CD14-positive monocyte (primary cell): ENCODE measurements around the gene SMIM29. TPM values are rescaled to one million over a fixed set of nuclear protein-coding genes. Genes with fewer than 3 reads are reported as not detected.

Experiments
- DNase-seq, 3 donors: peaks; one replicate each; pipeline ENCODE4 v3.0.0-alpha.2; 2011 to 2022
- H2AFZ ChIP-seq: 2 replicates; pipeline ENCODE4 v1.6.0; 2012; ENCODE audit warnings: mild to moderate bottlenecking, low read depth, low read length, inconsistent platforms; ENCODE audit not compliant: insufficient read depth, poor library complexity, severe bottlenecking
- H3K27ac ChIP-seq, 2 donors: 1 replicate in 1 of 2; 2 replicates in 1 of 2; pipeline ENCODE4 v1.5.1; 2012 to 2013; ENCODE audit warnings: low read length in 2 of 2, control low read depth in 1 of 2, inconsistent platforms in 1 of 2, low read depth in 1 of 2, mild to moderate bottlenecking in 1 of 2
- H3K27me3 ChIP-seq, 2 donors: one replicate each; pipeline versions ENCODE4 v1.6.0 to v1.6.1; 2011 to 2013; ENCODE audit warnings: low read length in 2 of 2; ENCODE audit not compliant: control insufficient read depth in 2 of 2, insufficient read depth in 2 of 2
- H3K36me3 ChIP-seq, 2 donors: replicated peaks in 1 of 2; 1 replicate in 1 of 2; 2 replicates in 1 of 2; pipeline versions ENCODE4 v1.5.1 to v1.6.1; 2012 to 2013; ENCODE audit warnings: low read length in 2 of 2, control low read depth in 1 of 2, inconsistent platforms in 1 of 2, mild to moderate bottlenecking in 1 of 2; ENCODE audit not compliant: insufficient read depth in 2 of 2, control insufficient read depth in 1 of 2
- H3K4me1 ChIP-seq, 2 donors: 1 replicate in 1 of 2; 2 replicates in 1 of 2; pipeline versions ENCODE4 v1.5.1 to v1.6.1; 2012 to 2013; ENCODE audit warnings: low read length in 2 of 2, control low read depth in 1 of 2, inconsistent platforms in 1 of 2, mild to moderate bottlenecking in 1 of 2, moderate library complexity in 1 of 2; ENCODE audit not compliant: insufficient read depth in 2 of 2, control insufficient read depth in 1 of 2
- H3K4me2 ChIP-seq: replicated peaks from 2 replicates; pipeline ENCODE3; 2012; ENCODE audit warnings: low read length, moderate library complexity, mild to moderate bottlenecking; ENCODE audit not compliant: poor library complexity, severe bottlenecking; ENCODE audit errors: extremely low read depth
- H3K4me3 ChIP-seq, 3 experiments: fragments of 200-600 bp in 1 of 3; sonication (generic) in 1 of 3; replicated peaks in 1 of 3; 1 replicate in 2 of 3; 2 replicates in 1 of 3; pipeline ENCODE4 v1.5.1; 2011 to 2013; ENCODE audit warnings: low read length in 3 of 3, mild to moderate bottlenecking in 3 of 3, control low read depth in 2 of 3, low read depth in 2 of 3, inconsistent platforms in 1 of 3, moderate library complexity in 1 of 3
- H3K79me2 ChIP-seq: 2 replicates; pipeline ENCODE4 v1.6.0; 2012; ENCODE audit warnings: mild to moderate bottlenecking, control low read depth, inconsistent platforms, low read length, moderate library complexity; ENCODE audit not compliant: insufficient read depth
- H3K9ac ChIP-seq: 2 replicates; pipeline ENCODE4 v1.6.0; 2017; ENCODE audit warnings: low read length, mild to moderate bottlenecking; ENCODE audit not compliant: insufficient read depth, poor library complexity, severe bottlenecking
- H3K9me3 ChIP-seq, 2 donors: replicated peaks in 1 of 2; 1 replicate in 1 of 2; 2 replicates in 1 of 2; pipeline versions ENCODE4 v1.5.1 to v1.6.1; 2012 to 2013; ENCODE audit warnings: low read length in 2 of 2, control low read depth in 1 of 2; ENCODE audit not compliant: control insufficient read depth in 1 of 2, insufficient read depth in 1 of 2
- H4K20me1 ChIP-seq: 2 replicates; pipeline ENCODE4 v1.6.0; 2012; ENCODE audit warnings: mild to moderate bottlenecking, low read length, control low read depth, moderate library complexity; ENCODE audit not compliant: insufficient read depth
- H3K27ac Mint-ChIP-seq, 7 donors: one replicate each; pipeline ENCODE4 v1.8.0; 2020; ENCODE audit warnings: mild to moderate bottlenecking in 7 of 7, mixed read lengths in 7 of 7, moderate library complexity in 6 of 7, inconsistent platforms in 2 of 7
- H3K27me3 Mint-ChIP-seq, 3 donors: one replicate each; pipeline ENCODE4 v1.8.0; 2021 to 2022; ENCODE audit warnings: low read depth in 3 of 3, mild to moderate bottlenecking in 3 of 3, mixed read lengths in 3 of 3, moderate library complexity in 3 of 3, inconsistent platforms in 1 of 3
- H3K36me3 Mint-ChIP-seq, 2 donors: one replicate each; pipeline ENCODE4 v1.8.0; 2020; ENCODE audit warnings: mixed read lengths in 2 of 2, inconsistent platforms in 1 of 2, mild to moderate bottlenecking in 1 of 2
- H3K4me1 Mint-ChIP-seq: one replicate; pipeline ENCODE4 v1.8.0; 2020; ENCODE audit warnings: mild to moderate bottlenecking, mixed read lengths
- H3K4me3 Mint-ChIP-seq, 2 donors: one replicate each; pipeline ENCODE4 v1.8.0; 2020; ENCODE audit warnings: mild to moderate bottlenecking in 2 of 2, mixed read lengths in 2 of 2, moderate library complexity in 1 of 2
- H3K9me3 Mint-ChIP-seq, 7 donors: one replicate each; pipeline ENCODE4 v1.8.0; 2020 to 2022; ENCODE audit warnings: mixed read lengths in 7 of 7, mild to moderate bottlenecking in 6 of 7, moderate library complexity in 6 of 7, inconsistent platforms in 2 of 7
- CTCF ChIP-seq: fragments of 200-600 bp; IDR thresholded peaks from one replicate; pipeline ENCODE4 v1.8.0; 2022; ENCODE audit warnings: antibody characterized with exemption, mild to moderate bottlenecking
- WGBS: methylation state at CpG from one replicate; pipeline ENCODE4 v1.1.5; 2013; ENCODE audit warnings: missing lambda C conversion rate; ENCODE audit not compliant: insufficient coverage; 5-methylcytosine and 5-hydroxymethylcytosine counted together
- intact Hi-C, 2 donors: fragments of 100-400 bp; cut with micrococcal nuclease; formaldehyde crosslinking; loops; one replicate each; pipeline versions ENCODE4 v1.15.0 to v1.15.1; 2023
- polyA plus RNA-seq, 3 donors: library from polyadenylated mRNA; depleted of rRNA in 1 of 3; unstranded in 2 of 3; stranded (reverse) in 1 of 3; fragments of 300-500 nt in 2 of 3; fragments of >200 nt in 1 of 3; fragmentation: Illumina TruSeq in 2 of 3; gene quantifications; 1 replicate in 2 of 3; 2 replicates in 1 of 3; pipeline ENCODE4 v1.2.3, GENCODE V29; 2012 to 2021

Gene SMIM29
- polyA plus RNA-seq, 3 donors: 57.2 to 66.7 (median 60.5) TPM

- Mint-ChIP-seq H3K36me3 (peaks cover 0 to 2% of the 10 kb centered on the region in 2 donors), H3K27ac (no peak overlapping the region), H3K9me3 (peaks cover 0 to 3% (median 0%) of the 10 kb centered on the region in 7 donors), H3K27me3 (peaks cover 1 to 7% (median 2%) of the 10 kb centered on the region in 3 donors), H3K4me1 (peaks cover 44% of the 10 kb centered on the region), H3K4me3 (no peak overlapping the region)
- Histone ChIP-seq H3K9ac (no peak overlapping the region), H3K36me3 (no peaks in the 10 kb centered on the region), H4K20me1 (no peaks in the 10 kb centered on the region), H3K4me2 (no peak overlapping the region), H3K27ac (no peak overlapping the region), H3K27me3 (no peaks in the 10 kb centered on the region), H3K4me1 (peaks cover 23 to 28% of the 10 kb centered on the region in 2 donors), H3K4me3 (no peak overlapping the region), H3K9me3 (no peaks in the 10 kb centered on the region), H3K79me2 (no peaks in the 10 kb centered on the region), H2AFZ (no peak overlapping the region)
- no peak for TF ChIP-seq CTCF
- intact Hi-C loops: no loop called here
- no peak for DNase-seq
- 100% methylated on average over 1 of the region's 8 CpGs for WGBS
Measured at GRCh38 chr6:34229877-34230276, 18.9 kb downstream of the SMIM29 start.

GRCh38 chr6:34227761-34228421 lies 20.9 kb downstream of the SMIM29 start:
- H3K9ac ChIP-seq: no peak overlapping the region
- no peak for DNase-seq
- Mint-ChIP-seq H3K27ac (peak overlapping the region; percentile 56 to 87 (median 82)), H3K27me3 (peaks cover 0 to 11% (median 2%) of the 10 kb centered on the region in 3 donors), H3K36me3 (peaks cover 0 to 2% of the 10 kb centered on the region in 2 donors), H3K4me1 (peaks cover 55% of the 10 kb centered on the region), H3K9me3 (peaks cover 0 to 3% (median 0%) of the 10 kb centered on the region in 7 donors), H3K4me3 (no peak overlapping the region)
- no peaks in the 10 kb centered on the region for H3K27me3 ChIP-seq
- peak overlapping the region; percentile 29 to 69 for H3K27ac ChIP-seq
- no peak overlapping the region for H3K4me3 ChIP-seq
- no peaks in the 10 kb centered on the region for H3K36me3 ChIP-seq
- no peaks in the 10 kb centered on the region for H3K79me2 ChIP-seq
- H2AFZ ChIP-seq: no peak overlapping the region
- no peak overlapping the region for H3K4me2 ChIP-seq
- no peaks in the 10 kb centered on the region for H4K20me1 ChIP-seq
- no peak for TF ChIP-seq CTCF
- 85% methylated on average over 11 of the region's 16 CpGs for WGBS
- H3K9me3 ChIP-seq: no peaks in the 10 kb centered on the region
- intact Hi-C loops: no loop called here
- H3K4me1 ChIP-seq: peaks cover 36 to 42% of the 10 kb centered on the region in 2 donors
